H1 (cell line): Measurements from ENCODE around the gene HS1BP3.

Source experiments
- BACH1 ChIP-seq: IDR thresholded peaks from 2 replicates; pipeline ENCODE4 v1.6.1; 2012; ENCODE audit warnings: low read length, improper control_type of control experiment
- CBX8 ChIP-seq: fragments of 300-800, 300-1000 bp; sonication (generic); IDR thresholded peaks from 2 replicates; pipeline ENCODE4 v1.7.1; 2016; ENCODE audit warnings: low read depth, low read length, borderline replicate concordance
- CEBPB ChIP-seq: IDR thresholded peaks from 2 replicates; pipeline ENCODE4 v1.6.1; 2012; ENCODE audit warnings: low read depth, low read length
- CTCF ChIP-seq, 3 experiments: IDR thresholded peaks; 1 replicate in 2 of 3; 2 replicates in 1 of 3; pipeline versions ENCODE4 v1.5.1 to v1.6.1; 2011; ENCODE audit warnings: low read length in 3 of 3, mild to moderate bottlenecking in 3 of 3, inconsistent platforms in 2 of 3, low read depth in 1 of 3, moderate library complexity in 1 of 3; ENCODE audit not compliant: insufficient read depth in 1 of 3; ENCODE audit errors: control extremely low read depth in 1 of 3
- EGR1 ChIP-seq: IDR thresholded peaks from 2 replicates; pipeline ENCODE4 v1.6.1; 2011; ENCODE audit warnings: low read depth, low read length, borderline replicate concordance
- EZH2 ChIP-seq: fragments of 200-600 bp; sonication (generic); IDR thresholded peaks from 2 replicates; pipeline ENCODE4 v1.7.1; 2012; ENCODE audit warnings: low read depth, mild to moderate bottlenecking, moderate library complexity, low read length, inconsistent platforms; ENCODE audit not compliant: severe bottlenecking
- JUN ChIP-seq: IDR thresholded peaks from 2 replicates; pipeline ENCODE4 v1.6.1; 2011; ENCODE audit warnings: low read depth, mild to moderate bottlenecking, improper control_type of control experiment, low read length
- JUND ChIP-seq: IDR thresholded peaks from 2 replicates; pipeline ENCODE4 v1.6.1; 2011; ENCODE audit warnings: mild to moderate bottlenecking, improper control_type of control experiment, low read length
- MAX ChIP-seq: IDR thresholded peaks from 2 replicates; pipeline ENCODE4 v1.6.1; 2012; ENCODE audit warnings: inconsistent platforms
- NANOG ChIP-seq: IDR thresholded peaks from 2 replicates; pipeline ENCODE4 v1.6.1; 2011; ENCODE audit warnings: low read length, low read depth, mild to moderate bottlenecking, inconsistent platforms; ENCODE audit not compliant: insufficient read depth, poor library complexity, severe bottlenecking
- POLR2A ChIP-seq, 2 experiments: IDR thresholded peaks; 1 replicate in 1 of 2; 2 replicates in 1 of 2; pipeline ENCODE4 v1.6.1; 2011; ENCODE audit warnings: low read depth in 2 of 2, low read length in 2 of 2, mild to moderate bottlenecking in 2 of 2; ENCODE audit errors: control extremely low read depth in 1 of 2
- POLR2AphosphoS5 ChIP-seq: IDR thresholded peaks from 2 replicates; pipeline ENCODE4 v1.6.1; 2011; ENCODE audit warnings: low read depth, low read length
- ZNF274 ChIP-seq: IDR thresholded peaks from 2 replicates; pipeline ENCODE4 v1.7.0; 2012; ENCODE audit warnings: low read length, borderline replicate concordance; ENCODE audit errors: extremely low read depth

- TF ChIP-seq POLR2A (IDR thresholded peaks at IDR 0.05; ENCODE audit: control extremely low read depth in 1 of 2, low read depth in 2 of 2, low read length in 2 of 2) (no peak), CTCF (IDR thresholded peaks at IDR 0.05; ENCODE audit: control extremely low read depth in 1 of 3, insufficient read depth in 1 of 3, low read depth in 1 of 3, low read length in 3 of 3) (no peak), JUN (no peak), JUND (no peak), POLR2AphosphoS5 (no peak), EGR1 (no peak), BACH1 (no peak), MAX (no peak), EZH2 (no peak), NANOG (no peak), CBX8 (no peak), CEBPB (no peak), ZNF274 (no peak)
Observed at GRCh38 chr2:20618886-20619521, 31.9 kb downstream of the HS1BP3 start.
